GM10847 (cell line): ENCODE data around the gene CCDC17.

Experiments used
- POLR2A ChIP-seq: IDR thresholded peaks from 2 replicates; pipeline ENCODE4 v1.6.1; 2011; ENCODE audit not compliant: insufficient read length; ENCODE audit errors: extremely low read depth

CCDC17 gene

GRCh38 chr1:45623972-45624371 is at the start of gene CCDC17:
TSS of gene CCDC17 (minus strand) at chr1:45624054. CDS start at chr1:45623909, 145 bp downstream.
- no peak for TF ChIP-seq POLR2A

- TF ChIP-seq POLR2A, result no peak
Observed at GRCh38 chr1:45669859-45670655, 46.2 kb upstream of the CCDC17 start.

- no peak for TF ChIP-seq POLR2A
Observed at GRCh38 chr1:45669379-45669778, 45.5 kb upstream of the CCDC17 start.

GRCh38 chr1:45668526-45668925 is 44.7 kb upstream of the CCDC17 start:
- TF ChIP-seq POLR2A, result no peak

- no peak for TF ChIP-seq POLR2A
Observed at GRCh38 chr1:45667321-45668111, 43.7 kb upstream of the CCDC17 start.

- no peak for TF ChIP-seq POLR2A
Observed at GRCh38 chr1:45666836-45667235, 43.0 kb upstream of the CCDC17 start.

GRCh38 chr1:45660336-45660735 is 36.5 kb upstream of the CCDC17 start:
- no peak for TF ChIP-seq POLR2A

GRCh38 chr1:45659222-45659621 is 35.4 kb upstream of the CCDC17 start:
- TF ChIP-seq POLR2A, result no peak

GRCh38 chr1:45658171-45658570 is 34.3 kb upstream of the CCDC17 start:
- no peak for TF ChIP-seq POLR2A

GRCh38 chr1:45656573-45657226 is 32.8 kb upstream of the CCDC17 start:
- no peak for TF ChIP-seq POLR2A

- no peak for TF ChIP-seq POLR2A
Observed at GRCh38 chr1:45654540-45655280, 30.9 kb upstream of the CCDC17 start.

- TF ChIP-seq POLR2A, result no peak
Observed at GRCh38 chr1:45647248-45648021, 23.6 kb upstream of the CCDC17 start.

- TF ChIP-seq POLR2A, result no peak
Observed at GRCh38 chr1:45644661-45645060, 20.8 kb upstream of the CCDC17 start.

- TF ChIP-seq POLR2A, result no peak
Observed at GRCh38 chr1:45643978-45644377, 20.1 kb upstream of the CCDC17 start.
